Spleen (tissue), 11 donors: ENCODE measurements around the gene MERTK. TPM values are rescaled to one million over a fixed set of nuclear protein-coding genes. Genes with fewer than 3 reads are reported as not detected.

Experiments
- DNase-seq: peaks from one replicate; pipeline ENCODE4 v3.0.0-alpha.2; 2020
- H3K27ac ChIP-seq, 8 donors: fragments of 200-600 bp; sonication (generic) in 7 of 8; 1 replicate in 4 of 8; 2 replicates in 4 of 8; pipeline versions ENCODE4 v1.5.0 to v1.8.0; 2016 to 2021; ENCODE audit warnings: inconsistent platforms in 4 of 8, mild to moderate bottlenecking in 4 of 8, moderate library complexity in 1 of 8
- H3K27me3 ChIP-seq, 7 donors: fragments of 200-600 bp; sonication (generic) in 6 of 7; replicated peaks in 1 of 7; 1 replicate in 4 of 7; 2 replicates in 3 of 7; pipeline versions ENCODE4 v1.5.0 to v1.8.0; 2016 to 2021; ENCODE audit warnings: inconsistent platforms in 3 of 7, mild to moderate bottlenecking in 1 of 7
- H3K36me3 ChIP-seq, 6 donors: fragments of 200-600 bp; sonication (generic) in 5 of 6; 1 replicate in 4 of 6; 2 replicates in 2 of 6; pipeline versions ENCODE4 v1.5.0 to v1.8.0; 2016 to 2021; ENCODE audit warnings: inconsistent platforms in 2 of 6
- H3K4me1 ChIP-seq, 6 donors: fragments of 200-600 bp; sonication (generic) in 5 of 6; 1 replicate in 3 of 6; 2 replicates in 3 of 6; pipeline versions ENCODE4 v1.5.0 to v1.8.0; 2016 to 2021; ENCODE audit warnings: inconsistent platforms in 3 of 6
- H3K4me3 ChIP-seq, 8 donors: fragments of 200-600 bp; sonication (generic) in 7 of 8; 1 replicate in 4 of 8; 2 replicates in 4 of 8; pipeline versions ENCODE4 v1.5.0 to v1.8.0; 2016 to 2021; ENCODE audit warnings: inconsistent platforms in 4 of 8, mild to moderate bottlenecking in 4 of 8, moderate library complexity in 2 of 8
- H3K9me3 ChIP-seq, 8 donors: fragments of 200-600 bp; sonication (generic) in 7 of 8; 1 replicate in 4 of 8; 2 replicates in 4 of 8; pipeline versions ENCODE4 v1.5.0 to v1.8.0; 2016 to 2021; ENCODE audit warnings: inconsistent platforms in 4 of 8
- POLR2A ChIP-seq, 3 donors: fragments of 450-650 bp; IDR thresholded peaks; one replicate each; pipeline ENCODE4 v1.5.1; 2017; ENCODE audit warnings: antibody characterized with exemption in 3 of 3, mild to moderate bottlenecking in 1 of 3
- POLR2AphosphoS5 ChIP-seq, 3 donors: sonication (generic); formaldehyde crosslinking; IDR thresholded peaks; one replicate each; pipeline ENCODE4 v1.5.1; 2017; ENCODE audit warnings: antibody characterized with exemption in 3 of 3
- WGBS, 5 donors: extraction: QIAGEN DNeasy Blood & Tissue Kit in 3 of 5; methylation state at CpG; one replicate each; pipeline versions ENCODE4 v1.1.5 to v1.1.7; 2013 to 2018; 5-methylcytosine and 5-hydroxymethylcytosine counted together
- intact Hi-C: fragments of 100-400 bp; cut with DNase I; formaldehyde crosslinking; loops from one replicate; pipeline ENCODE4 v1.15.0; 2023; ENCODE audit warnings: low total_unique reads
- polyA plus RNA-seq, 3 donors: library from polyadenylated mRNA; stranded (reverse); fragments of 200-250 nt; gene quantifications; one replicate each; pipeline ENCODE4 v1.2.1, GENCODE V29; 2013
- total RNA-seq, 7 donors: library from RNA; depleted of rRNA in 3 of 7; stranded (reverse); fragments of >200 nt in 3 of 7; fragmentation: NEBNext Ultra II Directional in 4 of 7; extraction: Animal tissue kit (Norgen Biotek cat#: 25700) in 4 of 7; gene quantifications; one replicate each; pipeline versions ENCODE4 v1.1.0 to v1.2.1, GENCODE V29; 2016 to 2021
- TF ChIP-seq, protein P1 (sequence below), 11 experiments: fragments of 200-600 bp in 7 of 11; fragments of 450-650 bp in 4 of 11; sonication (generic) in 4 of 11; IDR thresholded peaks in 8 of 11; conservative IDR thresholded peaks in 3 of 11; 1 replicate in 7 of 11; 2 replicates in 4 of 11; pipeline versions ENCODE4 v1.4.0 to v1.8.0; 2016 to 2021; ENCODE audit warnings: antibody characterized with exemption in 11 of 11, inconsistent platforms in 4 of 11, mild to moderate bottlenecking in 1 of 11
- donor health status: healthy with polysubstance abuse.
- donor health status: DM: no; HTN: no; CAD: no; lungs with moderate emphysema.
- donor health status: DM: no; HTN: no; CAD: no.
- donor health status: Bipolar disorder and iron deficiency.
- donor health status: healthy.
- donor health status: DM: no; HTN: no; CAD: no.
- donor health status: DM: yes; HTN: yes; CAD: no.

Gene MERTK
- total and polyA plus RNA-seq, 10 donors: 6.9 to 127 (median 49.7) TPM

DNA sequence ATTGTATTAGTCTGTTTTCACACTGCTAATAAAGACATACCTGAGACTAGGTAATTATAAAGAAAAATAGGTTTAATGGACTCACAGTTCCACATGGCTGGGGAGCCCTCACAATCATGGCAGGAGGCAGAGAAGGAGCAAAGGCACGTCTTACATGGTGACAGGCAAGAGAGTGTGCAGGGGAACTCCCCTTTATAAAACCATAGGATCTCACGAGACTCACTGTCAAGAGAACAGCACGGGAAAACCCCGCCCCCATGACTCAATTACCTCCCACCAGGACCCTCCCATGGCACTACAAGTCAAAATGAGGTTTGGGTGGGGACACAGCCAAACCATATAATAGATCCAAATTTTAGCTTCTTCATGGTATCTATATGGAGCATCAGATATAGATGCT is 87.1 kb downstream of the MERTK start:
- Histone ChIP-seq H3K36me3 (peaks cover 0 to 76% (median 3%) of the 10 kb centered on the region in 6 donors), H3K4me1 (no peaks in the 10 kb centered on the region), H3K27ac (no peak overlapping the region), H3K27me3 (no peaks in the 10 kb centered on the region), H3K9me3 (no peaks in the 10 kb centered on the region), H3K4me3 (no peak overlapping the region)
- 67 to 88% (median 77%) methylated on average over 4 of the region's 4 CpGs for WGBS, 5 donors
- intact Hi-C loops: no loop called here
- TF ChIP-seq, protein P1, sequence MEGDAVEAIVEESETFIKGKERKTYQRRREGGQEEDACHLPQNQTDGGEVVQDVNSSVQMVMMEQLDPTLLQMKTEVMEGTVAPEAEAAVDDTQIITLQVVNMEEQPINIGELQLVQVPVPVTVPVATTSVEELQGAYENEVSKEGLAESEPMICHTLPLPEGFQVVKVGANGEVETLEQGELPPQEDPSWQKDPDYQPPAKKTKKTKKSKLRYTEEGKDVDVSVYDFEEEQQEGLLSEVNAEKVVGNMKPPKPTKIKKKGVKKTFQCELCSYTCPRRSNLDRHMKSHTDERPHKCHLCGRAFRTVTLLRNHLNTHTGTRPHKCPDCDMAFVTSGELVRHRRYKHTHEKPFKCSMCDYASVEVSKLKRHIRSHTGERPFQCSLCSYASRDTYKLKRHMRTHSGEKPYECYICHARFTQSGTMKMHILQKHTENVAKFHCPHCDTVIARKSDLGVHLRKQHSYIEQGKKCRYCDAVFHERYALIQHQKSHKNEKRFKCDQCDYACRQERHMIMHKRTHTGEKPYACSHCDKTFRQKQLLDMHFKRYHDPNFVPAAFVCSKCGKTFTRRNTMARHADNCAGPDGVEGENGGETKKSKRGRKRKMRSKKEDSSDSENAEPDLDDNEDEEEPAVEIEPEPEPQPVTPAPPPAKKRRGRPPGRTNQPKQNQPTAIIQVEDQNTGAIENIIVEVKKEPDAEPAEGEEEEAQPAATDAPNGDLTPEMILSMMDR (IDR thresholded peaks at IDR 0.05 in 8 of 11, conservative IDR thresholded peaks at IDR 0.05 in 3 of 11): no peak
- TF ChIP-seq POLR2AphosphoS5 (IDR thresholded peaks at IDR 0.05): no peak
- no peak for TF ChIP-seq POLR2A (IDR thresholded peaks at IDR 0.05)
- no peak for DNase-seq

DNA sequence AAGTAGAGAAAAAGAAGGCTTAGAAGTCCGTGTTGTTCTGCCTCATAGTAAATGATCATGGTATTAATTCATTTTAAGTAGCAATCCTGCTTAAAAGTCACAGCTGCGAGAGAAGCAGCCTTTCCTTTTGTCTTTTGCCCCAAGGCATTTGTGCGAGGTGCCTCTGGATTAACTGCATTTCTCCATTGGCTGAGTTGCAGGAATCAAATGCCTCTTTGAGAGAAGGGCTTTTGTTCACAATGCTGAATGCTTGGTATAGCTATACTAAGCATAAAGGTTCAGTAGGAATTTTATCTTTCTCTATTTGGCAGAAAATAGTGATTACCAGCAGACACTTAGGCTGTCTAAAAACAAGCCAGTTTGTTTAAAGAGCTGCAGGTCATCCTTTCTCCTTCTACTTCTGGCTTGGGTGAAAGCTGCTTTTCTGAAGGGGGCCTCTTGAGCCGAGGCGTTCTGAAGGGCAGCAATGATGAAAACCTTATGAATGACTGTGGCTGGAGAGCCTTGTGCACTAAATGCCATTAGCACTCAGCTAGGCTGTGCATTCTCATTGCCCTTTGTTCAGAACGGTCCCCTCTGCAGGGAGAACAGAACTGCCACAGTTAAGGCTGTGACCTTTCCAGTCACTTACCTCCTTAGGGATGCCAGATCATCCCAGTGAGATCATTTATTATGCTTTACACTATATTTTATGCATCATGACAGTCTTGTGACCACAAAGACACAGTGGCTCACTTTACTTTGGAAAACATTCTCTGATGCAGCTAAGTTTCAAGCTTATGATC is 87.9 kb downstream of the MERTK start:
- no peak overlapping the region for H3K4me3 ChIP-seq
- TF ChIP-seq, protein P1 (IDR thresholded peaks at IDR 0.05 in 8 of 11, conservative IDR thresholded peaks at IDR 0.05 in 3 of 11): no peak
- TF ChIP-seq POLR2A (IDR thresholded peaks at IDR 0.05) (no peak), POLR2AphosphoS5 (IDR thresholded peaks at IDR 0.05) (no peak)
- H3K4me1 ChIP-seq: no peaks in the 10 kb centered on the region
- no peaks in the 10 kb centered on the region for H3K9me3 ChIP-seq
- H3K27ac ChIP-seq: no peak overlapping the region
- no peaks in the 10 kb centered on the region for H3K27me3 ChIP-seq
- intact Hi-C loops: no loop called here
- WGBS, 5 donors: 54 to 75% (median 70%) methylated on average over 6 of the region's 6 CpGs
- DNase-seq: no peak
- peaks cover 0 to 76% (median 3%) of the 10 kb centered on the region in 6 donors for H3K36me3 ChIP-seq

DNA sequence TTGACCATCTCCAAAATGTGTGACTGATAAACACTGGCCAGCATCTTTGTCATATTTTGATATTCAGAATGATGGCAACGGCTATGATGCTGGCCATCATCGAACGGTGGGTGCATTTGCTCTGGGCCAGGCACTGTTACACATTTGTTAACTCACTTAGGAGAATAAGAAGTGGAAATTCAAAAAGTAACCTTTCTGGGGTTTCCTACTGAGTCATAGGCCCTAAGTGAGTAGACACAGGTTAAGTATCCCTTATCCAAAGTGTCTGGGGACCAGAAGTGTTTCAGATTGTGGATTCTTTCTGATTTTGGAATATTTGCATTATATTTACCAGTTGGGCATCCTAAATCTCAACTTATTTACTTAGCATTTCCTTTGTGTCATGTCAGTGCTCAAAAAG is 92.0 kb downstream of the MERTK start:
- peaks cover 0 to 59% (median 0%) of the 10 kb centered on the region in 6 donors for H3K36me3 ChIP-seq
- no peaks in the 10 kb centered on the region for H3K4me1 ChIP-seq
- whole genome bisulfite sequencing, 5 donors: 77 to 98% (median 96%) methylated on average over 3 of the region's 3 CpGs
- no peaks in the 10 kb centered on the region for H3K27me3 ChIP-seq
- TF ChIP-seq, protein P1 (IDR thresholded peaks at IDR 0.05 in 8 of 11, conservative IDR thresholded peaks at IDR 0.05 in 3 of 11): no peak
- TF ChIP-seq POLR2A (IDR thresholded peaks at IDR 0.05): no peak
- TF ChIP-seq POLR2AphosphoS5 (IDR thresholded peaks at IDR 0.05): no peak
- no peak overlapping the region for H3K27ac ChIP-seq
- intact Hi-C loops: no loop called here
- H3K9me3 ChIP-seq: no peaks in the 10 kb centered on the region
- no peak for DNase-seq
- no peak overlapping the region for H3K4me3 ChIP-seq

DNA sequence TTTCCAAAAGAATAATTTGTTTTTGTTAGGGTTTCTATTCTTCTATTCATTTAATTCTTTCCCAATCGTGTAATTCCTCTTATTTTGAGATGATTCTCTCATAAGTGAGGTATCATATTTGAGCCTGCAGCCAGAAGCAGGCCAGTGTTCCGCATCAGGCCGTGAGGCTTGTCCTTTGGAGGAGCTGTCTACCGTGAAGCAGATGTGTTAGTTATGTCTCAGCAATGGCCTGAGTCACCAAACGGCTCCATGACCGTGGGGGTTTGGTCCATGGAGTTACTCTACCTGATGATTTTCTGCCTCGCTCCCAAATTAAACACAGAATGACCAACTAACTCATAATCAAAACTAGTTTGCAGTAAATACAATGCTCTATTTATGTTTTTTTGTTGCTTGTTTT is 92.4 kb downstream of the MERTK start:
- Histone ChIP-seq H3K36me3 (peaks cover 0 to 59% (median 0%) of the 10 kb centered on the region in 6 donors), H3K27me3 (no peaks in the 10 kb centered on the region), H3K27ac (no peak overlapping the region), H3K4me1 (no peaks in the 10 kb centered on the region), H3K9me3 (no peaks in the 10 kb centered on the region), H3K4me3 (no peak overlapping the region)
- 84 to 97% (median 94%) methylated on average over 7 of the region's 7 CpGs for WGBS, 5 donors
- no peak for DNase-seq
- intact Hi-C loops: no loop called here
- TF ChIP-seq POLR2AphosphoS5 (IDR thresholded peaks at IDR 0.05) (no peak), POLR2A (IDR thresholded peaks at IDR 0.05) (no peak)
- TF ChIP-seq, protein P1 (IDR thresholded peaks at IDR 0.05 in 8 of 11, conservative IDR thresholded peaks at IDR 0.05 in 3 of 11): no peak
